Measurements from ENCODE around the gene AJUBA.

DNA sequence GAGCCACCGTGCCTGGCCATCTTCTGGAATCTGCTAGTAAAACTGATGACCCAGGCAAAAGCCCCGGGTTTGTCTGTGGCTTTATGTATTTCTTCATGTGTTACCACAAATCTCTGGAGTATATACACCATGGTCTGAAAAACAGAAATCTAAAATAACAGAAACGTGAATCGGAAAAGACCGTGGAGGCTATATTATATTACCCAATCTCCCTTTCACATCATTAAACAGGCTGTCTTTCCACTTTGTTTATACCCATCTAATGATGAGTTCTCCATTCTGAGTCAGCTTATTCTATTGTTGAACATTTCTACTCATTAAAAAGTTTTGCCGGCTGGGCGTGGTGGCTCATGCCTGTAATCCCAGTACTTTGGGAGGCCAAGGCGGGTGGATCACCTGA, 9.5 kb upstream of the AJUBA start:
- no peak for TF ChIP-seq NFIC (IDR thresholded peaks at IDR 0.05)
- no peak for TF ChIP-seq EP300 (IDR thresholded peaks at IDR 0.05; ENCODE audit: borderline replicate concordance)
- TF ChIP-seq YY1 (IDR thresholded peaks at IDR 0.05; ENCODE audit: low read depth) = no peak
- no peak for TF ChIP-seq ZBTB7A (IDR thresholded peaks at IDR 0.05; ENCODE audit: low read depth)
- TF ChIP-seq TAF1 (IDR thresholded peaks at IDR 0.05; ENCODE audit: low read depth) = no peak
- no peak for TF ChIP-seq RAD21 (IDR thresholded peaks at IDR 0.05; ENCODE audit: low read depth)
- TF ChIP-seq, protein P1, sequence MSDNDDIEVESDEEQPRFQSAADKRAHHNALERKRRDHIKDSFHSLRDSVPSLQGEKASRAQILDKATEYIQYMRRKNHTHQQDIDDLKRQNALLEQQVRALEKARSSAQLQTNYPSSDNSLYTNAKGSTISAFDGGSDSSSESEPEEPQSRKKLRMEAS (IDR thresholded peaks at IDR 0.05) = no peak
- no peak for TF ChIP-seq CEBPB (IDR thresholded peaks at IDR 0.05)
- no peak for TF ChIP-seq FOXM1 (IDR thresholded peaks at IDR 0.05; ENCODE audit: borderline replicate concordance, low read depth)
- TF ChIP-seq EGR1 (IDR thresholded peaks at IDR 0.05) = no peak
